Measurements from ENCODE around the gene CLHC1.
"Not testable (repeated sequence)": the region's sequence is repeated elsewhere in the genome, so short reads cannot be mapped to it uniquely, and the experiment has no call there.

CLHC1 gene

GRCh38 chr2:55231546-55232083 lies 478 bp downstream of the CLHC1 start:
- DNase-seq = peak; percentile 61

DNA sequence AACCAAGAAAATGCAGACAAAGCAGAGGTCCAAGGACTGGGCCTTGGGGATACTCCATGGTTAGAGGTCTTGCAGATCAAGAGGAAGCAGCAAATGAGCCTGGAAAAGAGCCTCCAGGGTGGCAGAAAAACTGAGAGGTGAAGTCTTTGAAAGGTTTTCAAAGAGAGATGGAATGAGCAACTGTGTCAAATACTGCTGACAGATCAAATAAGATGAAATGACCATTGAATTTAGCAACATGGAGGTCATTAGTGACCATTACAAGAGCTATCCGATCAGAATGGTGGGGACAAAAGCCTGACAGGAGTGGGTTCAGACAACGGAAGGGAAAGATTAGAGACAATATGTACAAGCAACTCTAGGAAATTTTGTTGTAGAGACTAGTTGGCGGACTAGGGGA lies 1.5 kb downstream of the CLHC1 start:
- DNase-seq = no peak

- no peak for DNase-seq
These were observed 2.9 kb downstream of the CLHC1 start for GRCh38 chr2:55229221-55229620.

GRCh38 chr2:55228226-55228563 lies 3.9 kb downstream of the CLHC1 start:
- no peak for DNase-seq

DNA sequence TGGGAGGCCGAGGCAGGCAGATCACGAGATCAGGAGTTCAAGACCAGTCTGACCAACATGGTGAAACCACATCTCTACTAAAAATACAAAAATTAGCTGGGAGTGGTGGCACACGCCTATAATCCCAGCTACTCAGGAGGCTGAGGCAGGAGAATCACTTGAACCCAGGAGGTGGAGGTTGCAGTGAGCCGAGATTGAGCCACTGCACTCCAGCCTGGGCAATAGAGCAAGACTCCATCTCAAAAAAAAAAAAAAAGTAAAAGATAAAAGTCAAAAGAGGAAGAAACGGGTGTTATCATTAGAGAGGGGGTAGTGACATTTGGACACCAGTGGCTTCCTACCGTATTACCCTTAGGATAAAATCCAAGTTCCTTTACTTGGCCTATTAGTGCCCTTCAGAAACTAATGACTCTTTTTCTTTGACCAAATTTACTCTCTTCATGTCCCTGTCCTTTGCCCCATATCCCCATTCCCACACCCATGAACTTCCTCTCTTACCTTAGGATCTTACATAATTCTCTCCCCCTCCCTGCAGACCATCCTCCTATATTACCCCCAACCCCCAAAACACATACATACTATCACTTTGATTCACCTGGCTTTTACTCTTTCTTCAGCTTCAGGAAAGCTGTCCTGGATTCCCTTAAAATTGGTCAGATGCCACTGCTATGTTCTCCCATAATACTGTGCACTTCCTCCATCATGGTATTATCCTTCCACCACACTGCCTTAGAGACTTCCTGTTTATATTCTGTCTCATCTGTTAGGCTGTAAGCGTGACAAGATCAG lies 4.5 kb downstream of the CLHC1 start:
- DNase-seq = peak; percentile 79

DNA sequence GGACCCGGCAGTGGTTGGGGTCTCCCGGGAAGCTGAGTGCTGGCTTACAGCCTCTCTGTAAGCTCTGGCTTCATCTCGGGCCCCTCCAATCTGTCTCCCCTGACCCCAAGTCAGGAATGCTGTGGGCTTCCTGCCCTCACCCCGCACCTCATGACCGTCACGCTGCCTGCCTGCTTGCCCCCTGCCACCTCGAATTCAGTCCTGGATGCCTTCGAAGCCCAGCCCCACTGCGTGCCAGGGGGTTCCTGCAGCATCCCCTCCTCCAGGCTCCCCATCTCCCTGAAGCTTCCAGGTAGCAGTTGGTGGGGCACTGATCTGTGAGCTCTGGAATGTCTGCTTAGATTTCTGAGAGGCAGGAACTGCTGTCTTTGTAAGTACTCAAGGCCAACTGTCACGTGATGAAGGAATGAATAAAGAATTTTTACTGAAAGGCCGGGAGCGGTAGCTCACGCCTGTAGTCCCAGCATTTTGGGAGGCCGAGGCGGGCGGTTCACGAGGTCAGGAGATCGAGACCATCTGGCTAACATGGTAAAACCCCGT lies 6.5 kb downstream of the CLHC1 start:
- no peak for DNase-seq

- no peak for DNase-seq
These were observed 7.3 kb downstream of the CLHC1 start for GRCh38 chr2:55224761-55225261.

GRCh38 chr2:55223958-55224760 lies 7.9 kb downstream of the CLHC1 start:
- no peak for DNase-seq

DNA sequence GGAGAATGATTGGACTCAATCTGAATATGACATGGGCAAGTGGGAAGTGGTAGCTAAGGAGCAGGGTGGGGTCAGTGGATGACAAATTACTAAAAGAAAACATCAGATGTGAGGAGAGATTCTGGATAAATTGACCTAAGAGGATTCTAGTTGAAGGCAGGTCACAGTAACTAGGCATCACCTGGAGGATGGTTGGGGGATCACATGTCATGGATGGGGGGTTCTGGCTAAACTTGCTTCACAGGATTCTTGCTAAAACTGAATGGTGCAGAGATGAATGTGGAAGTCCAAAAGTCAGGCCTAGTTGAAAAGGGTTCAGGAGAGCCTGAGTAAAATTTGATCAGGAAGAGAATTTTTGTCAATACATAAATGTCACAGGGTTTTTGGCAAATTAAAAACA lies 18.3 kb downstream of the CLHC1 start:
- no peak for DNase-seq

DNA sequence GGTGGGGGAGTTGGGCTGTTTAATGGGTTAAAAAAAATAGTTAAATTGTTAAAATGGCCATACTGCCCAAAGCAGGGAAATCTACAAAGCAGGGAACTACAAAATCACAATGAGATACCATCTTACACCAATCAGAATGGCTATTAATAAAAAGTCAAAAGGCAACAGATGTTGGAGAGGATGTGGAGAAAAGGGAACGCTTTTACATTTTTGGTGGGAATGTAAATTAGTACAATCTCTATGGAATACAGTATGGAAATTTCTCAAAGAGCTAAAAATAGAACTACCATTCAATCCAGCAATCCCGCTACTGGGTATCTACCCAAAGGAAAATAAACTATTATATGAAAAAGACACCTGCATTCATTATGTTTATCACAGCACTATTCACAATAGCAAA lies 27.1 kb downstream of the CLHC1 start:
- no peak for DNase-seq

DNA sequence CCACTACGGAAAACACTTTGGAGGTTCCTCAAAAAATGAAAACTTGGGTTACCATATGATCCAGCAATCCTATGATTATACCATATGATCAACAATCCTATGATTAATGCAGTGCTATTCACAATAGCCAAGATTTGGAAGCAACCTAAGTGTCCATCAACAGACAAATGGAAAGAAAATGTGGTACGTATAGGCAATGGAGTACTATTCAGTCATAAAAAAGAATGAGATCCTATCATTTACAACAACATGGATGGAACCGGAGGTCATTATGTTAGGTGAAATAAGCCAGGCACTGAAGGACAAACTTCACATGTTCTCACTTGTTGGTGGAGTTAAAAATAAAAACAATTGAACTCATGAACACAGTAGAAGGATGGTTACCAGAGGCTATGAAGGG lies 27.6 kb downstream of the CLHC1 start:
- DNase-seq = no peak

DNA sequence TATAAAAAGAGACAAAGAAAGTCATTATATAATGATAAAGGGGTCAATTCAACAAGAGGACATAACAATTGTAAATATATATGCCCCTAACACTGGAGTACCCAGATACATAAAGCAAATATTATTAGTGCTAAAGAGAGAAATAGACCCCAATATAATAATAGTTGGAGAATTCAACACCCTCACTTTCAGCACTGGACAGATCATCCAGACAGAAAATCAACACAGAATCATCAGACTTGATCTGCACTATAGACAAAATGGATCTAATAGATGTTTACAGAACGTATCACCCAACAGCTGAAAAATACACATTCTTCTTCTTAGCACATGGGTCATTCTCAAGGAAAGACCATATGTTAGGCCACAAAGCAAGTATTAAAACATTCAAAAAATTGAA lies 31.7 kb downstream of the CLHC1 start:
- no peak for DNase-seq

GRCh38 chr2:55196526-55196925 lies 35.6 kb downstream of the CLHC1 start:
- no peak for DNase-seq

- DNase-seq = not testable (repeated sequence)
These were observed 40.2 kb downstream of the CLHC1 start for GRCh38 chr2:55191888-55192287.

DNA sequence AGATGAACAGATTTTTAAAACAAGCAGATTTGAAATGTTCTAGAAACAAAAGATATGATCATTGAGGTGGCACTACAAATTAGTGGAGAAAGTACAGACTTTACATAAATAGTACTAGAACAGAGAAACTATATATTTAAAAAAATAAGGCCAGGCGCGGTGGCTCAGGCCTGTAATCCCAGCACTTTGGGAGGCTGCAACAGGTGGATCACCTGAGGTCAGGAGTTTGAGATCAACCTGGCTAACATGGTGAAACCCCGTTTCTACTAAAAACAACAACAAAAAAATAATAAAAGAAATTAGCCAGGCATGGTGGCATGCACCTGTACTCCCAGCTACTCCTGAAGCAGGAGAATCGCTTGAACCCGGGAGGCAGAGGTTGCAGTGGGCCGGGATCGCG lies 45.3 kb downstream of the CLHC1 start:
- DNase-seq = not testable (repeated sequence)

DNA sequence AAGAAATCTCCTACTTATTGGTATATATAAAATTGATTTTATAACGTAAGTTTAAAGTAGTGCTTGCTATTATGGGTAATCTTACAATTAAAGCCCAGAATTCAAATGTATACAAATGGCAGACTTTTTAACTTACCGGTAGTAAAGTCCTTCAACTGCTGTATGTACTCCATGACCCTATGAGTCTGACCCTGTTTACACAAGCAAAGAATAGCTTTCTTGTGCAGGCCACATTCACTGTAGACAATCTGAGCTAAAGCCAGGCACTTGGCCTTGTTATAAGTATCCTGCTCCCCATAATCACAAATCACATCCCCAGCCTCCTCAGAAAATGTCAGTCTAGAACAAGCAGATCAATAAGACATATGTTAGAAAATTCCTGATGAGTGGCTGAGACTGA lies 51.7 kb downstream of the CLHC1 start:
- no peak for DNase-seq

DNA sequence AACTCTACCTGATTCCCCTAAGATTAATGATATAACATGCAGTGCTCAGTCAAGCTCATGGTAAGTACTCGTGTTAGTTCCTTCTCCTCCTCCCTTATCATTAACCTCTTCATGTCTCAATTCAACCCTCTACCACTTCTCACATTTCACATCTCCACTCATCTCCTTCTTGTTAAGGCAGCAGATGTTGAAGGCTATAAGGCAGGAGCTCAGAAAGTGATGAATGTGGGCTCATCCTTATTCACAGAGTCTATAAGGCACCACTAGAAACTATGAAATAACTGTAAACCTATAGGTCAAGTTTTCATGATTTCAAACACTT lies 56.0 kb downstream of the CLHC1 start:
- DNase-seq = peak; percentile 15

DNA sequence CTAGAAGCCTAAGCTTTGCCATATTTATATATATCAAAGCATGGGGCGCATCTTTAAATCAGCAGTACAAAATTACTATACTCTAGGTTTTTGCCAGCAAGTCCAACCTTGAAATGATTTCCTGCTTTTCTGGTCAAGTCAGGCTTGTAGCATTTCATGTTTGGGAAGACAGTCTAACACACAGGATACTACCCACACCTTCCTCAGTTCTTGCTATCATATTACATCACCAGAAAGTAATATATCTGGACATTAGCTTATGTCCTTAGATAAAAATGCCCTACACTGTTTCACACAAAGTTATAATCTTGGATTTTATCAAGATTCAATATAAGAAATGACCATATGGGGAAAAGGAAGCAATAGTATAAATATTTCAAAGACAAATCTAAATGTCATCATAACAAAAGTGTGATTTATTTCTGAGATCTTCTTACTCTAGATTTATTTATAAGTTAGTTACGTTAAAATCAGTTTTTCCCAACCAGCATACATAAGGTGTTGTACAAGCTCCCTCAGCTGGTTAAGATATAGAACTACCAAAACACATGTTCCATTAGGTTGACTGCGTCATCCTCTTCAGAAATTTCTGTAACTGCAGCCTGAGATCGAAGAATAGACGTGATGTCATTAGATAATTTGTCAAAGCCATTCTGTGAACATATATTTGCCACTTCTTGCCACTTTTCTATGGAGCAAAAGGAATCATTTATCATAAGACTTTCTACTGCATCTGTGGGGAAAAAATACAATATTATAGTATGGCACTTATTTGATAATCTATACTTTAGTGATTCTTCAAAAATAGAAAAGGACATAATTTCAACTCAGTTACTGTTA lies 56.6 kb downstream of the CLHC1 start:
- peak; percentile 84 for DNase-seq

GRCh38 chr2:55173438-55174054 lies 58.5 kb downstream of the CLHC1 start:
- DNase-seq = no peak

GRCh38 chr2:55169915-55170314 lies 62.2 kb downstream of the CLHC1 start:
- no peak for DNase-seq

DNA sequence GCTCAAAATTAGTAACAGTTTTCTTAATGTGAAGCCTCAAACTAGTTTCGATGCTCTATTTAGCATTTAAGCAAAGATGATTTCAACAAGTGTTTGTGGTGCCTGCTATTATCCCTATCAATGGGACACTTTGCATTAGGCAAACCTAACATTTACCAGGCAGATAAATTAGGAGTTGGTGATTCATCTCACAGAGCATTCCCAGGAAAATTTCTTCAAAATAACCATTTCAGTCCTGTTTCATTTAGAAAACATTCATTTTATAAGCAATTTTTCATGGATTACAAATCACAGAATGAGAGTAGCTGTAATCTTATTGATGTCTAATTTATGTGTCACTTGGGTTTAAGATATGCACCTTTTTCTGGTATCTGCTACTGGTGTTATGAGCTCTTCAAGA lies 62.7 kb downstream of the CLHC1 start:
- DNase-seq = no peak

All from hematopoietic multipotent progenitor cell treated with erythropoietin and hydrocortisone succinate and interleukin-3 and kit ligand, for 4 days (in vitro differentiated cells).